ENCODE data around the gene CLCN2. TPM values are rescaled to one million over a fixed set of nuclear protein-coding genes. Genes with fewer than 3 reads are reported as not detected.

CLCN2 gene
- total and polyA plus RNA-seq, 2 of the 8 experiments (the other 6 are each of a cell fraction or from before 2014, with no cell fraction given), result 13.7 to 16.1 TPM

DNA sequence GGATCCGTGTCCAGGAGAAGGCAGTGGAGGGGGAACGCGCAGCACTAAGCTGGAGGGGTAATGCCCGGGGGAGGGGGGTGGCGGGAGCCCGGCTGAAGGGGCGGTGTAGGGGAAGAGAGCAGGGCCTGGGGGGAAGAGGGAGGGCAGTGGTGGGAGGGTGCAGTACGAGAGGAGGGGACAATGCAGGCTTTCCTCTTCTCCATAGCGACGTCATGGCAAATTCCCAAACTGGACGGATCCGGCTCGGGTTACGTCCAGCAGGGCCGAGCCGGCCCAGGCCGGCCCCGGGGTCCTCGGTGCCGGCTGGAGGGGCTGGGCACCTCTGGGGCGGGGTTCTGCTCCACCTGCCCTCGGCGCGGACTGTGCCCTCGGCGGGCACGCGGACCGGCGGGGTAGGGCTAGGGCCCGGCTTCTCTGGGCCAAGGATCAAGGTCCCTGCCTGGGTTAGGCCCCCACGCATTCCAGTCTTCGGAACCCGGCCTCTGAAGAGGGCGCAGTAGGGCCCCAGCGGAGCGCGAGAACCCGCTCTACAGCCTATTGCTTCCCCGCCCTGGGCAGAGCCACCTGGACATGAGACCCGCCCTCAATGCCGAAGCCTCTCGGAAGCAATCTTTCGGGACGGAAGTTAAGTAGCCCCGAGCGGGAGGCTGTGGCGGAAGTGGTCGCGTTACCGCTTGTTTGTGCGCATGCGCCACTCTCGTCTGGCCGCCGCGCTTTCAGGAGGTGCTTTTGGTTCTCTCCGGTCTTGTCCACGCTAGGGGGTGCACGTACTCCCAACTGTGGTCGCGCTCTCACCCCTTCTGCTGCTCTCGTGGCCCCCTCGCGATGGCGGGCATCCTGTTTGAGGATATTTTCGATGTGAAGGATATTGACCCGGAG is 1.5 kb upstream of the CLCN2 start (continued):
- TF ChIP-seq, protein P1, sequence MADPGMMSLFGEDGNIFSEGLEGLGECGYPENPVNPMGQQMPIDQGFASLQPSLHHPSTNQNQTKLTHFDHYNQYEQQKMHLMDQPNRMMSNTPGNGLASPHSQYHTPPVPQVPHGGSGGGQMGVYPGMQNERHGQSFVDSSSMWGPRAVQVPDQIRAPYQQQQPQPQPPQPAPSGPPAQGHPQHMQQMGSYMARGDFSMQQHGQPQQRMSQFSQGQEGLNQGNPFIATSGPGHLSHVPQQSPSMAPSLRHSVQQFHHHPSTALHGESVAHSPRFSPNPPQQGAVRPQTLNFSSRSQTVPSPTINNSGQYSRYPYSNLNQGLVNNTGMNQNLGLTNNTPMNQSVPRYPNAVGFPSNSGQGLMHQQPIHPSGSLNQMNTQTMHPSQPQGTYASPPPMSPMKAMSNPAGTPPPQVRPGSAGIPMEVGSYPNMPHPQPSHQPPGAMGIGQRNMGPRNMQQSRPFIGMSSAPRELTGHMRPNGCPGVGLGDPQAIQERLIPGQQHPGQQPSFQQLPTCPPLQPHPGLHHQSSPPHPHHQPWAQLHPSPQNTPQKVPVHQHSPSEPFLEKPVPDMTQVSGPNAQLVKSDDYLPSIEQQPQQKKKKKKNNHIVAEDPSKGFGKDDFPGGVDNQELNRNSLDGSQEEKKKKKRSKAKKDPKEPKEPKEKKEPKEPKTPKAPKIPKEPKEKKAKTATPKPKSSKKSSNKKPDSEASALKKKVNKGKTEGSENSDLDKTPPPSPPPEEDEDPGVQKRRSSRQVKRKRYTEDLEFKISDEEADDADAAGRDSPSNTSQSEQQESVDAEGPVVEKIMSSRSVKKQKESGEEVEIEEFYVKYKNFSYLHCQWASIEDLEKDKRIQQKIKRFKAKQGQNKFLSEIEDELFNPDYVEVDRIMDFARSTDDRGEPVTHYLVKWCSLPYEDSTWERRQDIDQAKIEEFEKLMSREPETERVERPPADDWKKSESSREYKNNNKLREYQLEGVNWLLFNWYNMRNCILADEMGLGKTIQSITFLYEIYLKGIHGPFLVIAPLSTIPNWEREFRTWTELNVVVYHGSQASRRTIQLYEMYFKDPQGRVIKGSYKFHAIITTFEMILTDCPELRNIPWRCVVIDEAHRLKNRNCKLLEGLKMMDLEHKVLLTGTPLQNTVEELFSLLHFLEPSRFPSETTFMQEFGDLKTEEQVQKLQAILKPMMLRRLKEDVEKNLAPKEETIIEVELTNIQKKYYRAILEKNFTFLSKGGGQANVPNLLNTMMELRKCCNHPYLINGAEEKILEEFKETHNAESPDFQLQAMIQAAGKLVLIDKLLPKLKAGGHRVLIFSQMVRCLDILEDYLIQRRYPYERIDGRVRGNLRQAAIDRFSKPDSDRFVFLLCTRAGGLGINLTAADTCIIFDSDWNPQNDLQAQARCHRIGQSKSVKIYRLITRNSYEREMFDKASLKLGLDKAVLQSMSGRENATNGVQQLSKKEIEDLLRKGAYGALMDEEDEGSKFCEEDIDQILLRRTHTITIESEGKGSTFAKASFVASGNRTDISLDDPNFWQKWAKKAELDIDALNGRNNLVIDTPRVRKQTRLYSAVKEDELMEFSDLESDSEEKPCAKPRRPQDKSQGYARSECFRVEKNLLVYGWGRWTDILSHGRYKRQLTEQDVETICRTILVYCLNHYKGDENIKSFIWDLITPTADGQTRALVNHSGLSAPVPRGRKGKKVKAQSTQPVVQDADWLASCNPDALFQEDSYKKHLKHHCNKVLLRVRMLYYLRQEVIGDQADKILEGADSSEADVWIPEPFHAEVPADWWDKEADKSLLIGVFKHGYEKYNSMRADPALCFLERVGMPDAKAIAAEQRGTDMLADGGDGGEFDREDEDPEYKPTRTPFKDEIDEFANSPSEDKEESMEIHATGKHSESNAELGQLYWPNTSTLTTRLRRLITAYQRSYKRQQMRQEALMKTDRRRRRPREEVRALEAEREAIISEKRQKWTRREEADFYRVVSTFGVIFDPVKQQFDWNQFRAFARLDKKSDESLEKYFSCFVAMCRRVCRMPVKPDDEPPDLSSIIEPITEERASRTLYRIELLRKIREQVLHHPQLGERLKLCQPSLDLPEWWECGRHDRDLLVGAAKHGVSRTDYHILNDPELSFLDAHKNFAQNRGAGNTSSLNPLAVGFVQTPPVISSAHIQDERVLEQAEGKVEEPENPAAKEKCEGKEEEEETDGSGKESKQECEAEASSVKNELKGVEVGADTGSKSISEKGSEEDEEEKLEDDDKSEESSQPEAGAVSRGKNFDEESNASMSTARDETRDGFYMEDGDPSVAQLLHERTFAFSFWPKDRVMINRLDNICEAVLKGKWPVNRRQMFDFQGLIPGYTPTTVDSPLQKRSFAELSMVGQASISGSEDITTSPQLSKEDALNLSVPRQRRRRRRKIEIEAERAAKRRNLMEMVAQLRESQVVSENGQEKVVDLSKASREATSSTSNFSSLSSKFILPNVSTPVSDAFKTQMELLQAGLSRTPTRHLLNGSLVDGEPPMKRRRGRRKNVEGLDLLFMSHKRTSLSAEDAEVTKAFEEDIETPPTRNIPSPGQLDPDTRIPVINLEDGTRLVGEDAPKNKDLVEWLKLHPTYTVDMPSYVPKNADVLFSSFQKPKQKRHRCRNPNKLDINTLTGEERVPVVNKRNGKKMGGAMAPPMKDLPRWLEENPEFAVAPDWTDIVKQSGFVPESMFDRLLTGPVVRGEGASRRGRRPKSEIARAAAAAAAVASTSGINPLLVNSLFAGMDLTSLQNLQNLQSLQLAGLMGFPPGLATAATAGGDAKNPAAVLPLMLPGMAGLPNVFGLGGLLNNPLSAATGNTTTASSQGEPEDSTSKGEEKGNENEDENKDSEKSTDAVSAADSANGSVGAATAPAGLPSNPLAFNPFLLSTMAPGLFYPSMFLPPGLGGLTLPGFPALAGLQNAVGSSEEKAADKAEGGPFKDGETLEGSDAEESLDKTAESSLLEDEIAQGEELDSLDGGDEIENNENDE (IDR thresholded peaks at IDR 0.05; ENCODE audit: insufficient replicate concordance, low read length), result no peak
- TF ChIP-seq RNF2 (IDR thresholded peaks at IDR 0.05; ENCODE audit: borderline replicate concordance, low read depth, low read length, missing control alignments, poor library complexity, severe bottlenecking), result no peak
- no peak for TF ChIP-seq POU5F1 (IDR thresholded peaks at IDR 0.05; ENCODE audit: low read depth, low read length)
- peak; percentile 63 for TF ChIP-seq CREB1 (IDR thresholded peaks at IDR 0.05)
- TF ChIP-seq TAF1 (IDR thresholded peaks at IDR 0.05; ENCODE audit: low read depth, low read length), result peak; percentile 81
- TF ChIP-seq, protein P2, sequence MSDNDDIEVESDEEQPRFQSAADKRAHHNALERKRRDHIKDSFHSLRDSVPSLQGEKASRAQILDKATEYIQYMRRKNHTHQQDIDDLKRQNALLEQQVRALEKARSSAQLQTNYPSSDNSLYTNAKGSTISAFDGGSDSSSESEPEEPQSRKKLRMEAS (IDR thresholded peaks at IDR 0.05), result peak; percentile 73
- TF ChIP-seq EP300 (IDR thresholded peaks at IDR 0.05; ENCODE audit: borderline replicate concordance in 1 of 2, low read depth in 2 of 2, low read length in 2 of 2), result no peak; a peak in 1 of 3 replicates
